Measurements from ENCODE around the gene ST3GAL5. TPM values are rescaled to one million over a fixed set of nuclear protein-coding genes. Genes with fewer than 3 reads are reported as not detected.
"Not testable (repeated sequence)": the region's sequence is repeated elsewhere in the genome, so short reads cannot be mapped to it uniquely, and the experiment has no call there.

ST3GAL5 gene
- polyA plus RNA-seq, 4 donors = 12.5 to 19.7 (median 13.0) TPM

DNA sequence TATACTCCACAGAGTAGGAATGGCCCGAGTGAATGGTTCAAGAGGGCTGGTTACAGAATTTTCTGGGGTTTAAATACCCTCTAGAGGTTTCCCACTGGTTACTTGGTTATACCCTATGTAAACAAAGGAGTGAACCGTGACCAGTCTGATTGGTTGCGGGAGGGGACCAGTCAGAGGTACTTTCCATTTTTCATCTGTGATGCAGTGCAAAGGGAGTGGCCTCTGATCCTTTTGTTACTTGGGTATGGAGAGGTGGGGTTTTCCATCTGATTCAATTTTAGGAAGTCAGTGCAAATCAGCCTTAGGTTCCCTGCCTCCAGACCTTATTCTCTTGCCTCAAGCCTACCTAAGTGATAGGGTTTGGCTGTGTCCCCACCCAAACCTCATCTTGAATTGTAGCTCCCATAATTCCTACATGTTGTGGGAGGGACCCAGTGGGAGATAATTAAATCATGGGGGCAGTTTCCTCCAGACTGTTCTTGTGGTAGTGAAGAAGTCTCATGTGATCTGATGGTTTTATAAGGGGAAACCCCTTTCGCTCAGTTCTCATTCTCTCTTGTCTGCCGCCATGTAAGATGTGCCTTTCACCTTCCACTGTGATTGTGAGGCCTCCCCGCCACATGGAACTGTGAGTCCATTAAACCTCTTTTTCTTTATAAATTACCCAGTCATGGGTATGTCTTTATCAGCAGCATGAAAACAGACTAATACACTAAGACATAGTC is 5.9 kb upstream of the ST3GAL5 start:
- not testable (repeated sequence) for DNase-seq (ENCODE audit: low read depth in 4 of 4, low spot score in 3 of 4)

- no peak for DNase-seq (ENCODE audit: low read depth in 4 of 4, low spot score in 3 of 4)
Measured at GRCh38 chr2:85893428-85894258, 4.9 kb upstream of the ST3GAL5 start.

- no peak for DNase-seq (ENCODE audit: low read depth in 4 of 4, low spot score in 3 of 4)
Measured at GRCh38 chr2:85892216-85892944, 3.6 kb upstream of the ST3GAL5 start.

GRCh38 chr2:85890522-85891176 is 1.9 kb upstream of the ST3GAL5 start:
- no peak for DNase-seq (ENCODE audit: low read depth in 4 of 4, low spot score in 3 of 4)

- DNase-seq (ENCODE audit: low read depth in 4 of 4, low spot score in 3 of 4) = no peak
Measured at GRCh38 chr2:85889627-85890281, 964 bp upstream of the ST3GAL5 start.

GRCh38 chr2:85888020-85888683 is 638 bp downstream of the ST3GAL5 start:
- no peak for DNase-seq (ENCODE audit: low read depth in 4 of 4, low spot score in 3 of 4)

- DNase-seq (ENCODE audit: low read depth in 4 of 4, low spot score in 3 of 4) = no peak
Measured at GRCh38 chr2:85887566-85888019, 1.2 kb downstream of the ST3GAL5 start.

- no peak for DNase-seq (ENCODE audit: low read depth in 4 of 4, low spot score in 3 of 4)
Measured at GRCh38 chr2:85886590-85886989, 2.2 kb downstream of the ST3GAL5 start.

DNA sequence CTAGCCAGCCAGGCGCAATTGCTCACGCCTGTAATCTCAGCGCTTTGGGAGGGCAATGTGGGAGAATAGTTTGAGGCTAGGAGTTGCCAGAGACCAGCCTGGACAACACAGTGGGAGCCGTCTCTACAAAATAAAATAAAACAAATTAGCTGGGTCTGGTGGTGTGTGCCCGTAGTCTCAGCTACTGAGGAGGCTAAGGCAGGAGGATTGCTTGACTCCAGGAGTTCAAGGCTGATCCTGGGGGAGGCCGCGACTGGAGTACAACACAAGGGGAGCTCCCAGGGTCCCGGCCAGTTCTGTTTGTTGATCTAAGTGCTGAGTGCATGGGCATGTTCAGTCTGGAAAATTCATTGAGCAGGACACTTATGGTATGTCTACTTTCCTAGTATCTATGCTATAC is 2.6 kb downstream of the ST3GAL5 start:
- no peak for DNase-seq (ENCODE audit: low read depth in 4 of 4, low spot score in 3 of 4)

- DNase-seq (ENCODE audit: low read depth in 4 of 4, low spot score in 3 of 4) = not testable (repeated sequence)
Measured at GRCh38 chr2:85881781-85882180, 7.0 kb downstream of the ST3GAL5 start.

DNA sequence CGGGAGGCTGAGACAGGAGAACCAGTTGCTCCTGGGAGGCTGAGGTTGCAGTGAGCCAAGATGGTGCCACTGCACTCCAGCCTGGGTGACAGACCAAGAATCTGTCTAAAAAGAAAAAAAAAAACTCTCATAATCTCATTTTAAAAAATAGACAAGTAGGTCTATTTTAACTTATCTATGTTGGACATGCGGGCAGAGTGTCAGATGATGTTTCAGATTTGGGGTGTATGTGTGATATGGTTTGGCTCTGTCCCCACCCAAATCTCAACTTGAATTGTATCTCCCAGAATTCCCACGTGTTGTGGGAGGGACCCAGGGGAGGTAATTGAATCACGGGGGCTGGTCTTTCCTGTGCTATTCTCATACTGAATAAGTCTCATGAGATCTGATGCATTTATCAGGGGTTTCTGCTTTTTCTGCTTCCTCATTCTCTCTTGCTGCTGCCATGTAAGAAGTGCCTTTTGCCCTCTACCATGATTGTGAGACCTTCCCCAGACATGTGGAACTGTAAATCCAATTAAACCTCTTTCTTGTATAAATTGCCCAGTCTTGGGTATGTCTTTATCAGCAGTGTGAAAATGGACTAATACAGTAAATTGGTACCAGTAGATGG is 8.0 kb downstream of the ST3GAL5 start:
- not testable (repeated sequence) for DNase-seq (ENCODE audit: low read depth in 4 of 4, low spot score in 3 of 4)

- DNase-seq (ENCODE audit: low read depth in 4 of 4, low spot score in 3 of 4) = no peak
Measured at GRCh38 chr2:85878719-85879370, 9.9 kb downstream of the ST3GAL5 start.

DNA sequence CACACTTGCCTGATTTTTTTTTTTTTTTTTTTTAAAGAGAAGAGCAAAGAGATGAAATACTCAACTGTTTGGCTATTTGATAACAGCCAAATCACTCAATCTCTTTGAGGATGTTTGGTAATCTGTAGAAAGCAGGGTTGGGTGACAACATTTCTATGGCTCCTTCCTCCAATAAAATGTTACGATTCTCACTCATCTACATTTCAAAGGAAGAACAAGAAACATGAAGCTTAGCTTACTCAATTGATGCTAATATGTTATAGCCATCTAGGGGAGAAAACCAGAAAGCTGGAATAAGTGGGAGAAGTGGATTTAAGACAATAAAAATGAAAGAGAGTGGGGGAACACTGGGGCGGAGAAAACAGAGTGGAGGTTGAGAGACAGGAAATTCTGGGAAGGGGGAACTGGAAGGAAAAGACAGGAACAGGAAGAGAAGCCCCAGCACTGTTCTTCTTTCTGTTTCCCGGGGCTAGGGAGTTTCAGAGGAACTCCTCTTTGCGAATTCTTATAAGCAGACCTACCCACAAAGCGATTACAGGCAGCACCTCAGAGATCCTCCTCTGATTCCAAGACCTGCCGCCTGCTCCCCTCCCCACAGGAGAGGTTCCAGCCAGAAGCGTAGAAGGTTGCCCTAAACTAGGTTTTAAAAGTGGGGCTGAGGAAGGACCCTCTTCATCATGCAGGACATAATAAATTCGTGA is 13.3 kb downstream of the ST3GAL5 start:
- no peak for DNase-seq (ENCODE audit: low read depth in 4 of 4, low spot score in 3 of 4)

DNA sequence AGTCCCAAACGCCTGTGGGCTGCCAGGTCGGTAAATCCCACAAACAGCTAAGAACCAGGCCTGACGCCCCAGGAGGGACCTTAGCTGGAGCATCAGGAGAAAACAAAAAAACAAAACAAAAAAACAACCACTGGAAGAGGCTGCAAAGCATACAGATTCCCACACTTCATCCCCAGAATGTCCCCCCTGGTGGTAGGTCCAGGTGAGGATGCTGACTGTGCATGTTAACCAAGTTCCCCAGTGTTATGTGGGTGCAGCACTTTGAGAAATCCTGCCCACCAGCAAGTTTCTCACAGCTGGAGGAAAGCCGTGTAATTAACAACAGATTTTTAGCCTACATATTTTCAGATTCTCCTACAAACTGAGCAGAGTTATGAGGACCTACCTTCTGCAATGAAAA is 15.1 kb downstream of the ST3GAL5 start:
- no peak for DNase-seq (ENCODE audit: low read depth in 4 of 4, low spot score in 3 of 4)

DNA sequence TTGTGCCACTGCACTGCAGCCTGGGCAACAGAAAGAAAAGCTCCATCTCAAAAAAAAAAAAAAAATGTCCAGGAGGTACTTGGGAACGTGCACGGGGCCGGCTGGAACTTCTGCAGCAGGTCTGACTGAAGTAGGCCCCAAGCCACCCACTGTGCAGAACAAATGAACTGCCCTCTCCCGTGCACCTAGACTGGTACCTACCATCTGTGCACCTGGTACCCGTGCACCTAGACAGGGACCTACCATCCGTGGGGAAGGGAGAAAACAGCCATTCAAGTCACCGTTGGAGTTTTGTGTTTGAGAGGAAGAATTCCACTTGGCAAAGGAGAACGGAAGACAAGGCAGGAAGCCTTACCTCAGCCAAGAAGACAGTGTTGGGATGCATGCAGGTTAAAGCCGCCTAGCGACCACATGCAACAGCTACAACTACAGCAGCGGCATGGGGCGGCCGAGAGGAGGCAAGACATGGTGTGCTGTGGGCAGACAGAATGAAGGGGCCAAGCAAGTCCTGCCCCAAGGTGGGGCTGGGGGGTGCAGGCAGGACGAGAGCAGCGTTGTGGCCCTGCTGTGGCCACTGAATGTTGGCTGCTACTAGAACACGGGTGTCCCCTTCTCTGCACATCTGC is 16.1 kb downstream of the ST3GAL5 start:
- no peak for DNase-seq (ENCODE audit: low read depth in 4 of 4, low spot score in 3 of 4)

- DNase-seq (ENCODE audit: low read depth in 4 of 4, low spot score in 3 of 4) = no peak
Measured at GRCh38 chr2:85871494-85872164, 17.2 kb downstream of the ST3GAL5 start.

DNA sequence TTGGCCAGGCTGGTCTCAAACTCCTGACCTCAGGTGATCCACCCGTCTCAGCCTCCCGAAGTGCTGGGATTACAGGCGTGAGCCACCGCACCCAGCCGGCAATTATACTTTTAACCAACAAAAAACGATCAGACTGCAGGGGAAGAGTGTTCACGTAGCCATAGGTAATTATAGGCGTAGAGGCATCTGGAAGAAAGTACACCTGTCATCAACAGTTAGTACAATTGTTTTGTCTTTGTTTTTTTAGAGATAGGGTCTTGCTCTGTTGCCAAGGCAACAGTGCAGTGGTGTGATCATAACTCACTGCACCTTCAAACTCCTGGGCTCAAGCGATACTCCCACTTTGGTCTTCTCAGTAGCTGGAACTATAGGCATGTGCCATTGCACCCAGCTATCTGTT is 20.0 kb downstream of the ST3GAL5 start:
- no peak for DNase-seq (ENCODE audit: low read depth in 4 of 4, low spot score in 3 of 4)

Data from left renal pelvis (tissue), 4 donors.